Transverse colon (tissue), 4 donors: ENCODE data around the gene GLRA2.

Experiments
- EP300 ChIP-seq: sonication (generic); formaldehyde crosslinking; IDR thresholded peaks from one replicate; pipeline ENCODE4 v1.6.1; 2017; ENCODE audit warnings: antibody characterized with exemption, low read depth
- POLR2A ChIP-seq: fragments of 450-650 bp; IDR thresholded peaks from one replicate; pipeline ENCODE4 v1.6.1; 2016; ENCODE audit warnings: antibody characterized with exemption, mild to moderate bottlenecking, moderate library complexity
- POLR2AphosphoS5 ChIP-seq, 3 donors: sonication (generic); formaldehyde crosslinking; IDR thresholded peaks; one replicate each; pipeline ENCODE4 v1.6.1; 2016; ENCODE audit warnings: antibody characterized with exemption in 3 of 3
- TF ChIP-seq, protein P1 (sequence below), 5 experiments: fragments of 200-600 bp in 3 of 5; fragments of 450-650 bp in 2 of 5; sonication (generic) in 3 of 5; IDR thresholded peaks; 1 replicate in 2 of 5; 2 replicates in 3 of 5; pipeline ENCODE4 v1.5.1; 2016 to 2017; ENCODE audit warnings: antibody characterized with exemption in 5 of 5, inconsistent platforms in 3 of 5, mild to moderate bottlenecking in 2 of 5, moderate library complexity in 1 of 5

DNA sequence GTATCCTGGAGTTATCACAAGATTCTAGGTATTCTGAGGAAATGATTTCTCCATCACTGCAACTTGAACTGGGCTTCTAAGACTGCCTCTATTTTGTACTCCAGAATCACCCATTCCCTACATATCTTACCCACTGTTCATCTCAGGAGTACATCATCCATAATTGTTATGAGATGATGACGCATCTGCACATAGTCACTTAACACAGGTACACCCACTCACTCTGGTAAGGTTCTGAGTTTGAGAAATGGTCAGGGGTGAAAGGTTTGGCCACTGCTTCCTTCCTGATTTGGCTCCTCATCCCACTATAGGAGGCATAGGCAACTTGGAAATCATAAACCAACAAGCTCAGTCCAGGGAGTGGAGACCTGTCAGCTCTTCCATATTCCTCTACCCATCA, 143.9 kb downstream of the GLRA2 start:
- TF ChIP-seq POLR2A (no peak), EP300 (no peak), POLR2AphosphoS5 (IDR thresholded peaks at IDR 0.05) (no peak)
- TF ChIP-seq, protein P1, sequence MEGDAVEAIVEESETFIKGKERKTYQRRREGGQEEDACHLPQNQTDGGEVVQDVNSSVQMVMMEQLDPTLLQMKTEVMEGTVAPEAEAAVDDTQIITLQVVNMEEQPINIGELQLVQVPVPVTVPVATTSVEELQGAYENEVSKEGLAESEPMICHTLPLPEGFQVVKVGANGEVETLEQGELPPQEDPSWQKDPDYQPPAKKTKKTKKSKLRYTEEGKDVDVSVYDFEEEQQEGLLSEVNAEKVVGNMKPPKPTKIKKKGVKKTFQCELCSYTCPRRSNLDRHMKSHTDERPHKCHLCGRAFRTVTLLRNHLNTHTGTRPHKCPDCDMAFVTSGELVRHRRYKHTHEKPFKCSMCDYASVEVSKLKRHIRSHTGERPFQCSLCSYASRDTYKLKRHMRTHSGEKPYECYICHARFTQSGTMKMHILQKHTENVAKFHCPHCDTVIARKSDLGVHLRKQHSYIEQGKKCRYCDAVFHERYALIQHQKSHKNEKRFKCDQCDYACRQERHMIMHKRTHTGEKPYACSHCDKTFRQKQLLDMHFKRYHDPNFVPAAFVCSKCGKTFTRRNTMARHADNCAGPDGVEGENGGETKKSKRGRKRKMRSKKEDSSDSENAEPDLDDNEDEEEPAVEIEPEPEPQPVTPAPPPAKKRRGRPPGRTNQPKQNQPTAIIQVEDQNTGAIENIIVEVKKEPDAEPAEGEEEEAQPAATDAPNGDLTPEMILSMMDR (IDR thresholded peaks at IDR 0.05): no peak
